Upper lobe of left lung (tissue), 6 donors: ENCODE measurements around the gene LSM3. TPM values are rescaled to one million over a fixed set of nuclear protein-coding genes. Genes with fewer than 3 reads are reported as not detected.

ENCODE experiments used
- ATAC-seq, 2 donors: fragments of 200-7000 bp; cut with Tn5 transposase; one replicate each; pipeline ENCODE4 v1.9.1; 2022; ENCODE audit warnings: mild to moderate bottlenecking in 2 of 2, moderate library complexity in 2 of 2; ENCODE audit not compliant: low FRiP score in 2 of 2
- DNase-seq, 2 donors: peaks; one replicate each; pipeline ENCODE4 v3.0.0-alpha.2; 2019 to 2020
- H3K27ac ChIP-seq, 4 donors: fragments of 200-600 bp; sonication (generic); one replicate each; pipeline ENCODE4 v1.5.1; 2016 to 2019
- H3K27me3 ChIP-seq, 4 donors: fragments of 200-600 bp; sonication (generic); one replicate each; pipeline ENCODE4 v1.5.1; 2017 to 2019
- H3K36me3 ChIP-seq, 4 donors: fragments of 200-600 bp; sonication (generic); one replicate each; pipeline ENCODE4 v1.5.1; 2016 to 2019
- H3K4me1 ChIP-seq, 4 donors: fragments of 200-600 bp; sonication (generic); one replicate each; pipeline ENCODE4 v1.5.1; 2018 to 2019
- H3K4me3 ChIP-seq, 4 donors: fragments of 200-600 bp; sonication (generic); one replicate each; pipeline ENCODE4 v1.5.1; 2017 to 2019; ENCODE audit warnings: mild to moderate bottlenecking in 2 of 4, moderate library complexity in 1 of 4
- H3K9me3 ChIP-seq, 4 donors: fragments of 200-600 bp; sonication (generic); one replicate each; pipeline ENCODE4 v1.5.1; 2018 to 2019
- EP300 ChIP-seq, 4 donors: sonication (generic); formaldehyde crosslinking; IDR thresholded peaks; one replicate each; pipeline ENCODE4 v1.5.1; 2017; ENCODE audit warnings: antibody characterized with exemption in 4 of 4, control low read depth in 2 of 4
- POLR2A ChIP-seq, 4 donors: fragments of 450-650 bp; IDR thresholded peaks; one replicate each; pipeline ENCODE4 v1.5.1; 2016 to 2017; ENCODE audit warnings: antibody characterized with exemption in 4 of 4, mild to moderate bottlenecking in 2 of 4
- POLR2AphosphoS5 ChIP-seq, 2 donors: sonication (generic); formaldehyde crosslinking; IDR thresholded peaks; one replicate each; pipeline ENCODE4 v1.5.1; 2017; ENCODE audit warnings: antibody characterized with exemption in 2 of 2
- WGBS, 2 donors: methylation state at CpG; one replicate each; pipeline ENCODE4 v1.1.5; 2017 to 2018; 5-methylcytosine and 5-hydroxymethylcytosine counted together
- total RNA-seq, 6 donors: library from RNA; depleted of rRNA in 4 of 6; stranded (reverse); fragments of >200 nt in 4 of 6; gene quantifications; one replicate each; pipeline versions ENCODE4 v1.1.0 to v1.2.1, GENCODE V29; 2016 to 2021
- TF ChIP-seq, protein P1 (sequence below), 6 experiments: fragments of 450-650 bp in 4 of 6; fragments of 200-600 bp in 2 of 6; sonication (generic) in 2 of 6; IDR thresholded peaks; one replicate each; pipeline ENCODE4 v1.5.1; 2016 to 2019; ENCODE audit warnings: antibody characterized with exemption in 6 of 6
- donor health status: DM: no; HTN: no; CAD: no; lungs with moderate emphysema.
- donor health status: DM: no; HTN: yes; CAD: no; lungs with severe emphysema.

The LSM3 gene
- total RNA-seq, 6 donors from 2014 or later, result 2.1 to 10.3 (median 8.6) TPM

DNA sequence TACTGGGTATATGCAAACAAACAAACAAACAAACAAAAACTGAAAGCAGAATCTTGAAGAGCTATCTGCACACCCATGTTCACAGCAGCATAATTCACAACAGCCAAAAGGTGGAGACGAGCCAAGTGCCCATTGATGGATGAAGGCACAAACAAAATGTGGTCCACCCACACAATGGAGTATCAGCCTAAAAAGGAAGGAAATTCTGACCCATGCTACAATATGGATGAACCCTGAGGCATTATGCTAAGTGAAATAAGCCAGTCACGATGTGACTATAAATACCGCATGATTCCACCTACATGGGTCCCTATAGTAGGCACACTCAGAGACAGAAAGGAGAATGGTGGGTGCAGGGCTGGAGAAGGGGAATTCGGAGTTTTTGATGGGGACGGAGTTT is 24.3 kb upstream of the LSM3 start:
- Histone ChIP-seq H3K4me3 (no peak overlapping the region), H3K9me3 (no peaks in the 10 kb centered on the region), H3K27me3 (no peaks in the 10 kb centered on the region), H3K27ac (no peak overlapping the region), H3K4me1 (no peaks in the 10 kb centered on the region), H3K36me3 (peaks cover 22 to 88% (median 62%) of the 10 kb centered on the region in 4 donors)
- no peak for DNase-seq
- WGBS, 2 donors, result 84 to 86% methylated on average over 5 of the region's 5 CpGs
- no peak for ATAC-seq
- TF ChIP-seq, protein P1, sequence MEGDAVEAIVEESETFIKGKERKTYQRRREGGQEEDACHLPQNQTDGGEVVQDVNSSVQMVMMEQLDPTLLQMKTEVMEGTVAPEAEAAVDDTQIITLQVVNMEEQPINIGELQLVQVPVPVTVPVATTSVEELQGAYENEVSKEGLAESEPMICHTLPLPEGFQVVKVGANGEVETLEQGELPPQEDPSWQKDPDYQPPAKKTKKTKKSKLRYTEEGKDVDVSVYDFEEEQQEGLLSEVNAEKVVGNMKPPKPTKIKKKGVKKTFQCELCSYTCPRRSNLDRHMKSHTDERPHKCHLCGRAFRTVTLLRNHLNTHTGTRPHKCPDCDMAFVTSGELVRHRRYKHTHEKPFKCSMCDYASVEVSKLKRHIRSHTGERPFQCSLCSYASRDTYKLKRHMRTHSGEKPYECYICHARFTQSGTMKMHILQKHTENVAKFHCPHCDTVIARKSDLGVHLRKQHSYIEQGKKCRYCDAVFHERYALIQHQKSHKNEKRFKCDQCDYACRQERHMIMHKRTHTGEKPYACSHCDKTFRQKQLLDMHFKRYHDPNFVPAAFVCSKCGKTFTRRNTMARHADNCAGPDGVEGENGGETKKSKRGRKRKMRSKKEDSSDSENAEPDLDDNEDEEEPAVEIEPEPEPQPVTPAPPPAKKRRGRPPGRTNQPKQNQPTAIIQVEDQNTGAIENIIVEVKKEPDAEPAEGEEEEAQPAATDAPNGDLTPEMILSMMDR (IDR thresholded peaks at IDR 0.05), result no peak
- TF ChIP-seq POLR2AphosphoS5 (IDR thresholded peaks at IDR 0.05) (no peak), EP300 (IDR thresholded peaks at IDR 0.05) (no peak), POLR2A (IDR thresholded peaks at IDR 0.05) (no peak)

DNA sequence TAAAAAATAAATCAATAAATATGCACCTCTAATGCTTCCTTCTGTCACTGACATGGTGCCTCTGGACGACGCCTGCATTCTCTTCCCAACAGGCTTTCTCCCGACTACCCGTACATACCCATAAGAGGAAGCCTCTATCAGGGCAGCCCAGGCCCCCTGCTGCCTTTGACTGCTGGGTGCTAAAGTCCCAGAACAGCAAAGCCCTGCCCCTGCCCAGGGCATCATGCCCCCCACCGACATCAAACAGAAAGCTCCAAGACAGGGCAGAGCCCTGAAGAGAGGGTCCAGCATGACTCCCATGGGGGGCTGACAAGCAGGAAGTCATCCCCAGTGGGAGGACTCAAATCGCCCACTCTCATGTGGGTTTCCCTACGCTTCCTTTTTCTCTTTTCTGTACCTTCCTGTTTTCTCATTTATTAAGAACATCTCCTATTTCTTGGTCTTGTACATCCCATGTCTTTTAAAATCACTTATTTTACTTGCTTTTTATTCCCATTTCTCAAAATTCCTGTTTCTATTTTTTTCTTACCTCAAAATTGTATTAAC is 23.6 kb upstream of the LSM3 start:
- ATAC-seq (no peak), DNase-seq (no peak)
- Histone ChIP-seq H3K27me3 (no peaks in the 10 kb centered on the region), H3K4me1 (no peaks in the 10 kb centered on the region), H3K9me3 (no peaks in the 10 kb centered on the region), H3K36me3 (peaks cover 29 to 90% (median 68%) of the 10 kb centered on the region in 4 donors), H3K4me3 (no peak overlapping the region), H3K27ac (no peak overlapping the region)
- WGBS, 2 donors, result 79 to 85% methylated on average over 7 of the region's 7 CpGs
- TF ChIP-seq POLR2A (IDR thresholded peaks at IDR 0.05), result no peak
- TF ChIP-seq, protein P1 (IDR thresholded peaks at IDR 0.05), result no peak
- TF ChIP-seq POLR2AphosphoS5 (IDR thresholded peaks at IDR 0.05), result no peak
- TF ChIP-seq EP300 (IDR thresholded peaks at IDR 0.05), result no peak

- DNase-seq (no peak), ATAC-seq (no peak)
- H3K4me3 ChIP-seq, result no peak overlapping the region
- H3K36me3 ChIP-seq, result peaks cover 39 to 93% (median 74%) of the 10 kb centered on the region in 4 donors
- H3K27me3 ChIP-seq, result no peaks in the 10 kb centered on the region
- H3K9me3 ChIP-seq, result peaks cover 0 to 4% (median under 1%) of the 10 kb centered on the region in 4 donors
- H3K27ac ChIP-seq, result no peak overlapping the region
- no peaks in the 10 kb centered on the region for H3K4me1 ChIP-seq
- 99 to 100% methylated on average over 7 of the region's 7 CpGs for whole genome bisulfite sequencing, 2 donors
- TF ChIP-seq POLR2AphosphoS5 (IDR thresholded peaks at IDR 0.05), result no peak
- TF ChIP-seq, protein P1 (IDR thresholded peaks at IDR 0.05), result no peak
- TF ChIP-seq POLR2A (IDR thresholded peaks at IDR 0.05), result no peak
- TF ChIP-seq EP300 (IDR thresholded peaks at IDR 0.05), result no peak
Measured at GRCh38 chr3:14156201-14156600, 22.4 kb upstream of the LSM3 start.

GRCh38 chr3:14156843-14157561 is 21.6 kb upstream of the LSM3 start:
- no peaks in the 10 kb centered on the region for H3K4me1 ChIP-seq
- peaks cover 40 to 93% (median 73%) of the 10 kb centered on the region in 4 donors for H3K36me3 ChIP-seq
- no peak for ATAC-seq
- no peak overlapping the region for H3K27ac ChIP-seq
- no peak overlapping the region for H3K4me3 ChIP-seq
- no peaks in the 10 kb centered on the region for H3K27me3 ChIP-seq
- no peak for DNase-seq
- peaks cover 0 to 12% (median 3%) of the 10 kb centered on the region in 4 donors for H3K9me3 ChIP-seq
- 95 to 96% methylated on average over 13 of the region's 13 CpGs for WGBS, 2 donors
- TF ChIP-seq, protein P1 (IDR thresholded peaks at IDR 0.05), result no peak
- TF ChIP-seq POLR2A (IDR thresholded peaks at IDR 0.05) (no peak), EP300 (IDR thresholded peaks at IDR 0.05) (no peak), POLR2AphosphoS5 (IDR thresholded peaks at IDR 0.05) (no peak)
